DOHH2 (cell line): ENCODE measurements around the gene GRAPL.
"Not testable (repeated sequence)": the region's sequence is repeated elsewhere in the genome, so short reads cannot be mapped to it uniquely, and the experiment has no call there.

Source experiments
- CTCF ChIP-seq: fragments of 200-600 bp; sonication (generic); IDR thresholded peaks from one replicate; pipeline ENCODE4 v1.5.1; 2014; ENCODE audit warnings: antibody characterized with exemption, mild to moderate bottlenecking, low read depth, low read length; ENCODE audit not compliant: poor library complexity, severe bottlenecking
- EZH2phosphoT487 ChIP-seq: fragments of 200-600 bp; sonication (generic); IDR thresholded peaks from 2 replicates; pipeline ENCODE4 v1.6.1; 2017; ENCODE audit warnings: borderline replicate concordance, mild to moderate bottlenecking, antibody characterized with exemption, low read length, moderate library complexity, mixed read lengths

- TF ChIP-seq EZH2phosphoT487, CTCF: not testable (repeated sequence)
These were observed 14.9 kb upstream of the GRAPL start for GRCh38 chr17:19112459-19112826.
